Measurements from ENCODE around the gene KCNT2.

- TF ChIP-seq JUN (IDR thresholded peaks at IDR 0.05; ENCODE audit: low read depth, low read length): no peak
- TF ChIP-seq CEBPB (IDR thresholded peaks at IDR 0.05; ENCODE audit: low read depth, low read length): no peak
- TF ChIP-seq, protein P1, sequence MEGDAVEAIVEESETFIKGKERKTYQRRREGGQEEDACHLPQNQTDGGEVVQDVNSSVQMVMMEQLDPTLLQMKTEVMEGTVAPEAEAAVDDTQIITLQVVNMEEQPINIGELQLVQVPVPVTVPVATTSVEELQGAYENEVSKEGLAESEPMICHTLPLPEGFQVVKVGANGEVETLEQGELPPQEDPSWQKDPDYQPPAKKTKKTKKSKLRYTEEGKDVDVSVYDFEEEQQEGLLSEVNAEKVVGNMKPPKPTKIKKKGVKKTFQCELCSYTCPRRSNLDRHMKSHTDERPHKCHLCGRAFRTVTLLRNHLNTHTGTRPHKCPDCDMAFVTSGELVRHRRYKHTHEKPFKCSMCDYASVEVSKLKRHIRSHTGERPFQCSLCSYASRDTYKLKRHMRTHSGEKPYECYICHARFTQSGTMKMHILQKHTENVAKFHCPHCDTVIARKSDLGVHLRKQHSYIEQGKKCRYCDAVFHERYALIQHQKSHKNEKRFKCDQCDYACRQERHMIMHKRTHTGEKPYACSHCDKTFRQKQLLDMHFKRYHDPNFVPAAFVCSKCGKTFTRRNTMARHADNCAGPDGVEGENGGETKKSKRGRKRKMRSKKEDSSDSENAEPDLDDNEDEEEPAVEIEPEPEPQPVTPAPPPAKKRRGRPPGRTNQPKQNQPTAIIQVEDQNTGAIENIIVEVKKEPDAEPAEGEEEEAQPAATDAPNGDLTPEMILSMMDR (IDR thresholded peaks at IDR 0.05; ENCODE audit: control extremely low read depth in 1 of 3, insufficient read depth in 1 of 3, low read depth in 1 of 3, low read length in 3 of 3): no peak
- no peak for TF ChIP-seq TCF12 (IDR thresholded peaks at IDR 0.05; ENCODE audit: low read depth, low read length)
- no peak for TF ChIP-seq POLR2A (IDR thresholded peaks at IDR 0.05; ENCODE audit: control extremely low read depth in 1 of 2, low read depth in 2 of 2, low read length in 2 of 2)
- no peak for TF ChIP-seq SRF (IDR thresholded peaks at IDR 0.05; ENCODE audit: low read depth, low read length)
- no peak for TF ChIP-seq RFX5 (IDR thresholded peaks at IDR 0.05; ENCODE audit: borderline replicate concordance, low read depth, low read length)
- no peak for TF ChIP-seq RXRA (IDR thresholded peaks at IDR 0.05; ENCODE audit: insufficient read depth, low read depth, low read length)
- no peak for TF ChIP-seq RAD21 (IDR thresholded peaks at IDR 0.05 in 1 of 2, conservative IDR thresholded peaks at IDR 0.05 in 1 of 2; ENCODE audit: low read depth in 2 of 2, low read length in 2 of 2)
- TF ChIP-seq POLR2AphosphoS5 (IDR thresholded peaks at IDR 0.05; ENCODE audit: low read depth, low read length): no peak
- no peak for TF ChIP-seq TAF1 (IDR thresholded peaks at IDR 0.05; ENCODE audit: low read depth, low read length)
- TF ChIP-seq SIN3A (conservative IDR thresholded peaks at IDR 0.05 in 1 of 2, IDR thresholded peaks at IDR 0.05 in 1 of 2; ENCODE audit: low read depth in 1 of 2, low read length in 2 of 2): no peak
Measured at GRCh38 chr1:196557797-196558196, 50.4 kb downstream of the KCNT2 start.

All from H1 (cell line).